Activated CD4-positive, alpha-beta T cell treated with anti-CD3 and anti-CD28 coated beads for 48 hours (primary cell): ENCODE measurements around the gene COPE.

Experiments used
- DNase-seq: peaks from one replicate; pipeline ENCODE4 v3.0.0-alpha.2; 2020

Gene COPE

GRCh38 chr19:18865106-18865972 is 53.8 kb downstream of the COPE start:
- DNase-seq = no peak

GRCh38 chr19:18863843-18864362 is 55.3 kb downstream of the COPE start:
- no peak for DNase-seq

- DNase-seq = no peak
Measured at GRCh38 chr19:18862976-18863842, 56.0 kb downstream of the COPE start.

GRCh38 chr19:18861917-18862316 is 57.3 kb downstream of the COPE start:
- DNase-seq = no peak

- no peak for DNase-seq
Measured at GRCh38 chr19:18861235-18861634, 58.0 kb downstream of the COPE start.

GRCh38 chr19:18860725-18861124 is 58.5 kb downstream of the COPE start:
- no peak for DNase-seq

- DNase-seq = no peak
Measured at GRCh38 chr19:18860302-18860700, 58.9 kb downstream of the COPE start.

GRCh38 chr19:18859676-18860301 is 59.4 kb downstream of the COPE start:
- no peak for DNase-seq

- DNase-seq = no peak
Measured at GRCh38 chr19:18858906-18859646, 60.1 kb downstream of the COPE start.

GRCh38 chr19:18857223-18857622 is 62.0 kb downstream of the COPE start:
- no peak for DNase-seq

GRCh38 chr19:18856385-18857126 is 62.6 kb downstream of the COPE start:
- DNase-seq = no peak

GRCh38 chr19:18855647-18856384 is 63.4 kb downstream of the COPE start:
- DNase-seq = no peak

- DNase-seq = no peak
Measured at GRCh38 chr19:18854982-18855381, 64.2 kb downstream of the COPE start.

GRCh38 chr19:18853755-18854427 is 65.3 kb downstream of the COPE start:
- DNase-seq = no peak

- no peak for DNase-seq
Measured at GRCh38 chr19:18852648-18853047, 66.5 kb downstream of the COPE start.

GRCh38 chr19:18851673-18852325 is 67.4 kb downstream of the COPE start:
- DNase-seq = no peak

GRCh38 chr19:18850471-18851375 is 68.5 kb downstream of the COPE start:
- DNase-seq = no peak

GRCh38 chr19:18849838-18850400 is 69.3 kb downstream of the COPE start:
- no peak for DNase-seq
